Measurements from ENCODE around the gene MAP2K6.

Gene MAP2K6

DNA sequence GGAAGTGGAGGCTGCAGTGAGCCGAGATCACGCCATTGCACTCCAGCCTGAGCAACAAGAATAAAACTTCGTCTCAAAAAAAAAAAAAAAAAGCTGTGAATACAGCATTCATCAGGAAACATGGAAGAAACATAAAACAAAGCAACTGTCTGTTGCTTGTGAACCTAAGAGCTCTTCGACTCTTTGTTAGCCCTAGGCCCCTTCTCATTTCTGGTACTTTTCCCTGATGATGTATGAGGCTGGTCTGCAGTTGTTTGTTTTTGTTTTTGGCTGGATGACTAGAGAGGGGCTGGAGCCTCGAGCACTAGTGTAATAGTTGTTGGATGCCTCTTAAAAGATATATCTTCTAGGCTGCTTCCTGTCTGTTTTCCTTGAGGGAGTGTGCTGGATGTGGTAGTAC is 113.5 kb downstream of the MAP2K6 start:
- no peak for DNase-seq (ENCODE audit: low read depth in 4 of 4, low spot score in 1 of 4)

DNA sequence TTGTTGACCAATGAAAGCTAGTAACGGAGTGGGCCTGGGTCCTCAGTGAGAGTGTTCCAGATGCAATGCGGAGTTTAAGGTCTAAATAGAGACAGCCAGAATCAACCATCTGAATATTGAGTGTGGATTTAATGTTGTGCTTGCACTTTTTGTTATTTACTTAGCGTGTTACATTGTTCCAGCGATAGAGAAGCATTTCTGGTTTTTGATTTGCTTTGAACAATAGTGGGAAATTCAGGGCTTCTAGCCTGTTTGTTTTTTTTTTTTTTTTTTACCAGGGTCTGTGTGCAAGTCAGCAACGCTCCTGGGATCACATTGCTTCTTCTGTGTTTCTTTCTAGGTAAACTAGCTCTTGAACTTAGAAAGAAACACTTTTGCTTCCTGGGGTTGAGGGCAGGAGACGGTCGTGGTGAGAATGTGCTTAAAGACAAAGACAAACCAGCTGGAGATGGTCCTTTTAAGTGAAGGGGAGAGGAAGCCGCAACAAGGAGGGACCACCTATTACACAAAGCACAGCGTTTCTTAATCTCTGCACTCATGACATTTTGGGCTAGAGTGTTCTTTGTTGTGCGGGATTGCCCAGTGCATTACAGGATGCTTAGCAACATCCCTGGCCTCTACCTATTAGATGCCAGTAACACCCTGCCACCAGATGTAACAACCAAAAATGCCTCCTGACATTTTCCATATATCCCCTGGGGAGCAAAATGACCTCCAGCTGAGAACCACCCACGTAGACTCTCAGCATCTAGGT is 119.2 kb downstream of the MAP2K6 start:
- DNase-seq (ENCODE audit: low read depth in 4 of 4, low spot score in 1 of 4), result no peak

DNA sequence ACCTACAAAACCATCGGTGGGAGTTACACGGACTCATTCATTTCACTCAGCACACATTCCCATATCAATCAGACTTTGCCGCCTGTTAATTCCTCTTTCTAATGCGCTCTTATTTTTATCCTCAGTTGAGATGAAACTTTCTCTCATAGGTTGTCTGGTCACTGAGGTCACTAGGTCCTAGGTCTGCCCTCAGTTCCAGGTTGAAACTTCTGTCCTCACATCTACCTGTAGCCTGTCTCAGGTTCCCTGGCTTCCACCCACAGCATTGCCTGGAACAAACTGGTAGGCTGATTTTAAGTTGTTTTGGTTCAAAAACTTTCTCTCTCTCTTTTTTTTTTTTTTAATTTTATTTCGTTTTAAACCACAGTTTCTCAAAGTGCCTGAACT is 119.7 kb downstream of the MAP2K6 start:
- no peak for DNase-seq (ENCODE audit: low read depth in 4 of 4, low spot score in 1 of 4)

DNA sequence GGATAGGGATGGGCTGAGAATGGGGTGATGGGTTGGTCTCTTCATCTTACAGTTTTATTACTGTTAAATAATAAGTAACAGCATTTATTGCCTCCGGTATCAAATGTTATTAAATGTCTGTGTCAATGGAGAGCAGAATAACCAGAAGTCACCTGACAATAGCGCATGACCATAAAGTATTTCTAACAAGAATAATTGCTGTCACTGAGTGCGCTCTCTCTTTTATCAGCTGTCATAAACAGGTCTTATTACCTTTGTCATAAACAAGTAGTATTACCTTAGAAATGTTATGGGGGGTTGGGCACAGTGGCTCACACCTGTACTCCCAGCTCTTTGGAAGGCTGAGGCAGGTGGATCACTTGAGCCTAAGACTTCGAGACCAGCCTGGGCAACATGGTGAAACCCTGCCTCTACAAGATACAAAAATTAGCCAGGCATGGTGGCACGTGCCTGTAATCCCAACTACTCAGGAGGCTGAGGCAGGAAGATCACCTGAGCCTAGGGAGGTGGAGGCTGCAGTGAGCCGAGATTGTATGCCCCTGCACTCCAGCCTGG is 120.6 kb downstream of the MAP2K6 start:
- DNase-seq (ENCODE audit: low read depth in 4 of 4, low spot score in 1 of 4), result no peak

DNA sequence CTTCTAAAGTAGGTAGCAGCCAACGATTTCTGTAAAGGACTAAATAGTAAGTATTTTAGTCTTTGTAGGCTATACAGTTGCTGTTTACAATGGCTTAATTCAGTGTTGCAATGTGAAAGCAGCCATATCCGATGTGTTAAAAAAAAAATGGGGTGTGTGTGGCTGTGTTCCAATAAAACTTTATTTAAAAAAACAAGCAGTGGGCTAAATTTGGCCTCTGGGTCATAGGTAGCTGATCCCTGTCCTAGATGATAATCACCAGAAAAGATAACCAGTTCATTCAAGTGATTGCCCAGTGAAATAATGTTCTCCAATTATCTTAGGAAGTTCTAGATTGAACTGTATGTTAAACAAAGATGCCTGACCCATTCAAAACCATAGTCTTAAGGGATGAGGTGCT is 124.3 kb downstream of the MAP2K6 start:
- DNase-seq (ENCODE audit: low read depth in 4 of 4, low spot score in 1 of 4), result no peak

DNA sequence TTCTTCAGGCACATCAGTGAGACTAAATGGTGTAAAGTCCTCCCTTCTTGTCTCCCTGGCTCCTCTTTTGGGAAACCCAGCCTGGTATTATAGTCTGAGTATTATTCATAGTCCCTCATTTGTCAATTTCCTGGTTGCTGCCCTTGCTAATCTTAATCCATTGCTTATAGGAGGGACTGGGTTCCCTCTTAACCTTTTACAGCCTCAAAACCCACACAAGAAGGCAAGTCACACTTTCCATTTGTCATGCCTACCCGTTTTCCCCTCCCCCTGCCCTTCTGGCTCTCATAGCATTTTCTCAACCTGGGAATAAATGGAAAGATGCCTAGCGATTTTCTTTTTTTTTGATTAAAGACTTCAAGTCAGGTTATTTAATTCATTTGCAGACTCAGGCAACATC is 124.8 kb downstream of the MAP2K6 start:
- DNase-seq (ENCODE audit: low read depth in 4 of 4, low spot score in 1 of 4), result no peak

DNA sequence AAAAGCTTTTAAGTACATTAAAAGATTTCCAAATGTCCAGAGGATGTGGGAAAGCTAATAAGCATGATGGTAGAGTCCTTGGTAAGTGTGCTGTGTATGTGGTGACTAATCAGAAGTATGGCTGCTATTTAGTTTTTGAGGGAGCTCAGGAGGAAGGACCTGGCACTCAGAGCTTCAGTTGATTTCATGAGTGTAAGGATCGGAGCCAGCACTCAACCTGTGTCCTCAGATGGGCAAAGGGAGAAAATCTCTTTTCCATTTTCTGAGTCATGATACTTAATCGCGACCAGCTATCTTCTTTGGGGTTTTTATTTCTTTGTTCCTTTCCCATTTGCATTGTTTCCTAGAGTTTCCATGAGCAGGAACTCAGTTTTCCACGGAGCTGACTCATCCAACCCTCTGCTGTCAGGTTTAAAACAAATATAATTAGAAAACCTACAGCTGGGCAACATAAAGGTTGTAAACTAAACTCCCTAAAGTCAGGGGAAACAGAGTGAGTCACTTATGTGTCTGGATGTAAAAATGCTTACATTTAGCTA is 125.4 kb downstream of the MAP2K6 start:
- DNase-seq (ENCODE audit: low read depth in 4 of 4, low spot score in 1 of 4), result no peak

DNA sequence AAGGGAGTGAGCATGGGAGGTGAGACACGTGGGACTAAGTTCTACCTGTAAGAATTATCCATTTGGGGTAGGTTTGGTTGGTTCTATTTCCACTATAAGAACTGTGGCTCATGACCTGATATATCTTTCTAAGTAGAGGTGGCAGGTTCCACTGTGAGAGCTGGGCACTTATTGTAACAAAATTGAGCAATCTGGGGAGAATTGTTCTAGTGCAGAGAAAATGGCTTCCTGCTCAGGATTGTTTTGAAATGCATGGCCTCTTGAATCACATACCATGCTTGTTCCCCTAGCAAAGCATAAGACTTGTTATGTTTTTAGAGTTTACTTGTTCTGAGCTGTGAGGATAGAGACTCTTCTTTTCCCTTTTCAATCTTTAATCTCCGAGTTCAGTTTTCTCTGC is 125.9 kb downstream of the MAP2K6 start:
- DNase-seq (ENCODE audit: low read depth in 4 of 4, low spot score in 1 of 4), result no peak

DNA sequence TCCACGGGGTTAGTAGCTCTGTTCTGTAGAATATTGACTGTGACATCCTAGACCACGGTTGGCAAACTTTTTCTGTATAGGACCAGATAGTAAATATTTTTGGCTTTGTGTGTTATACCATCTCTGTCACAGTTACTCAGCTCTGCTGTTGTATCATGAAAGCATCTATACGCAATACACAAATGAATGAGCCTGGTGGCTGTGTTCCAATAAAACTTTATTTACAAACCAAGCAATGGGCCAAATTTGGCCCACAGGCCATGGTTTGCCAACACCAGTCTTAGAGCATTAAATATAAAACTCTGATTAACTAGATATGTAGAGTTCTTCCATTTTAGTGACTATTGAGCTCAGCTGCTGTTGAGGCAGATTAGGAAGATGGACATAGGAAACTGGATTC is 132.7 kb downstream of the MAP2K6 start:
- DNase-seq (ENCODE audit: low read depth in 4 of 4, low spot score in 1 of 4), result no peak

DNA sequence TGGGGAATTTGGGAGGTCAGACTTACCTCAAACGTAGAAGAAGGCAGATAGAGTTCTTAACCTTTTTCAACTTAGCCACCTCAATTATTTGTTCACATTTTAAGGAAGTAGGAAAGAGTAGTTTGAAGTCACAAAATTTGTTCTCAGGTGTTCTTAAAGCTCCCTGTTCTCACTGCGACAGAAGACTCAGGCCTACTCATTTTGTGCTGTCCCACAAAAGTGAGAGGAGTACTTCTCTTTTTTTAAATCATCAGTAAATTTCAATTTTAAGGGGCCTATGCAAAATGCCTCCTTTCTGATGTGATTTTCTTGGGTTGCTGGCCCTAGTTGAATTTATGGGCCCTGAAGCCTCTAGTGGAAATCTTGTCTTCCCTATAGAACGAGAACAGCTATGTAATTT is 133.4 kb downstream of the MAP2K6 start:
- no peak for DNase-seq (ENCODE audit: low read depth in 4 of 4, low spot score in 1 of 4)

DNA sequence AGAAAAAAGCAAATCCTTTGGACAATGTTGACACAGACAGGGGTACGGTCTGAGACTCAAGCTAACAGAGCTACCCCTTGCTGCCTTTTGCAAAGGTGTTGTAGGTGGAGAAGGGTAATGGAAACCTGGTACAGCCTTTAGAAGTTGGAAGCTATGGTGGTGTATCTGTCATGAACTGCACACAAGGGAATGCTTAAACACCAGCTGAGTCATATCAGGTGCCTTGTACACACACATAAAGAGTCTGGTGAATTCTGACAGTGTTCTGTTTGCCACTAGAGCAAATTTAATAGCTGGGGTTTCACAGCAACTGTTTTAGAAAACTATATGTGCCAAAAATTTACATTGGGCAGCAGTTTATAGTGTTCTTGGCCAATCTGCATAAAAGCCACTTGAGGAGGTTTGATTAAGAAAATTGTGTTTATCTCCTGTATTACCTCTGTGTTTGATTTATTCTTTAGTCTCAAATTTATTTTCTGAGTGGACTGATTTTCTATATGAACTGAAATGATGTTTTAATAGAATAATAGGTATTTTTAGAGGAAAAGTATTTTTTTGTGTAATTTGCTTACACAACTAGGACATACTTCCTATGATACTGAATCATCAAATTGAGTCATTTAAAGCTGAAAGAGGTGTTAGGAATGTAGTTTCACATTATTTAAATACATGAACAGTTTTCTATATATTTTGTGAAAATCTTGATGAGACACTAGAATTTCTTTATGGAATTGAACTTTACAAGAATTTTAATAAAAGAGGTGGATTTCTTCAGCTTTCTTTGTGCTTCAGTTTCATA is 136.9 kb downstream of the MAP2K6 start:
- no peak for DNase-seq (ENCODE audit: low read depth in 4 of 4, low spot score in 1 of 4)

DNA sequence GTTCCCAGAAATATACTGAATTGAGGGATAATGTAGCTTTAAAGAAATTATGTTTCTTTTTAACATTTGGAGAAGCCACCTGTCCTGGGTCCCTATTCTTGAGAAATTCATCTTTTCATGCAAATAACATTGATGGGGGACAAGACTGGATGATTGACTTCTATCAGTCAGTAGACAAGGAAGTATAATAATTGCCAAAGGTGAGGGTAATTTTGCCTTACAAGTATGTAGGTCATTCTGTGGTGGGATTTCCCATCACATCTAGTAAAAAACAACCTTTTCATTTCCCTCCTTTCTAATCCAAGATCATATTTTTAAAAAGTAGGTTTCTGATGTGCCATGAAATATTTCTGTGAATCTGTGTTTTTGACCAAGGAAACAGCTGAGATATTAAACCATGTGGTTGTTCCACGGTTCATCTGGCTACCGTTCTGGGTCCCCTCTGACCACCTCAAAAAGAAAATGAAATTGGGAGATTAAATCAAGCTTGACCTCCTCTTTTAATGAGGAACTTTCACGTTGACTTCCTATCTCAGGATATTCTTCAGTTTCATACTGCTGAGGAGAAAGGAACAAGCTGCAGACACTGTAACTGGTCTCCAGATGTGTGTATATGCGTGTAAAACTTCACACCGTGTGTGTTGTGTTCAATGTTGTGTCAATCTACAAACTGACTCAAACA is 138.6 kb downstream of the MAP2K6 start:
- no peak for DNase-seq (ENCODE audit: low read depth in 4 of 4, low spot score in 1 of 4)

DNA sequence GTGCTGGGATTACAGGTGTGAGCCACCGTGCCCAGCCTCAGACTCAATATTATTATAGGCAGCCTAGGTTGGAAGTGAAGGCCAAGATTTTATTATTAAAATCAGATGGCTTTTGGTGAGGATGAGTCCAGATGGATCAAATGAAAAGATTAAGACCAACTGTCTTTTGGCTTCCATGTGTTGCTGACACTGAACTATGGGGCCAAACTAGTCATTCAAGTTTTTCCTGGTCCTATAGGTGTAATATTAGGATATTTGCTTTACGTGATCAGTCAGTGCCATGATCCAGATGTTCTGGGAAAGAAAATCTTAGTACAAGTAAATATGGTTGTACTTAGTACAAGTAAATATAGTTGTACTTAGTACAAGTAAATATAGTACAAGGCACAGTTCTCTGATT is 140.6 kb downstream of the MAP2K6 start:
- no peak for DNase-seq (ENCODE audit: low read depth in 4 of 4, low spot score in 1 of 4)

DNA sequence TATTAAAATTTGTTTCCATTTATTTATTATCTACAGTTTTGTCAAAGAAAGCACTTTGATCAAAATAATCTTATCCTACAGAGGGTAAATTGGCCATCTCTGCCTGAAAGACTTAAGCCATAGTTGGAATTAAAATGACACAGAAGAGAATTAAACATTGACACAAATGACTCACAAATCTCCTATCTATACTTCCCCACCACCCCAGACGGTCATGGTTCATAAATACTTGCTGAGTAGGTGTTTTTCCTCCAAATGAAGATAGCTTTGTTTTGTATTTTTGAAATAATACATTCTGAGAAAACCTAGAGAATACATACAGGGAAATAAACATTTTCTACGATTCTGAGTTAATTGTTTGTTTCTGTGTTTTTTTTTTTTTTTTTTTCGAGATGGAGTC is 142.8 kb downstream of the MAP2K6 start:
- no peak for DNase-seq (ENCODE audit: low read depth in 4 of 4, low spot score in 1 of 4)

DNA sequence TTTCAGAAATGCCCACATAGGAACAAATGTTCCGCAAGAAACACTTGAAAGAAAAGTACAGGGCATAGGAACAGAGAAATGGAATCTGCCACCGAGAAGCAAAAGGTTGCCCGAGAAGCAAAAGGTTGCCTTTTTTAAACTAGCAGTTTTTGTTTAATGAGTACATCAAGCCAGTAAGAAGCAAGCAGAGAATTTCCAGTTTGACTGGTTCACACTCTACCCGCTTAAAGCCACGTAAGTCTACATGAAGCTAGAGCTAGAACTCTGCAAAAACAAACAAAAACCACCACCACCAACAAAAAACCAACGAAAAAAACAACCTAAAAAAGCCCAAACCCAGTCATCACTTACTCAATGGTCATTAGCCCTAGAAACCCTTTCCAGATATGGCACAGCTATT is 144.3 kb downstream of the MAP2K6 start:
- DNase-seq (ENCODE audit: low read depth in 4 of 4, low spot score in 1 of 4), result no peak

DNA sequence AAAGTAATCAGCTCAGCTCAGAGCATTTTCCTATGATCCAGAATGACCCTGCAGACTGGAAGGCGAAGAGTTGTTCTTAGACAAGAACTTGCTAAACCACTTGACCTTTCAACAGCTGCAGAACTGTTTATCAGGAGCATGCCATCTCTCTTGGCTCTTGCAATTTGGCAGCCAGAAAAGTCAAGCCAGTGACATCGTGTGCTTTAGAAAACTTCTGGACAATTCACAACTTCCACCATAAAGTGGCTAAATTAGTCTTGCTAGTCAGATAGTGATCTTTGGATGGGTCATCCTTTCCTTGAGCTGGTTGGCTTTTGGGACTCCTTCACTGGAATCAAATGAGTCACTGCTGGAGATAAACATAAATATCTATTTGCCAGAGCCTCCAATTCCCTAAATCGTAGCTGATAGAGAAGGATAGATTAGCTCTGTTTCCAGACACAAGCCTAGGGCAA is 146.5 kb downstream of the MAP2K6 start:
- DNase-seq (ENCODE audit: low read depth in 4 of 4, low spot score in 1 of 4), result no peak

DNA sequence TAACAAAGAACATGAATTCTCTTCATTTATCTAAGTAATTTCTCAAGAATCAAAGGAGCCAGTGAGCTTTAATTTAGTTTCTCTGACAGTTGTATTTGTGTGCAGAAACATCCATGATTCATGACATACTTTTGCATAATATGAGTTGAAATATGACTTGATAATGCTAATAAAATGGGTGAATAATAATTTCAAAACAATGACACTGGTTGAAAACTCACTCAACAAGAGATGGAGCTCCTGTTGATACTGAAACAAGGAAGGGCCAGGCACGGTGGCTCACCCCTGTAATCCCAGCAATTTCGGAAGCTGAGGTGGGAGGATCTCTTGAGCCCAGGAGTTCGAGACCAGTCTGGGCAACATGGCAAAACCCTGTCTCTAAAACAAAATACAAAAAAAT is 147.0 kb downstream of the MAP2K6 start:
- DNase-seq (ENCODE audit: low read depth in 4 of 4, low spot score in 1 of 4), result no peak

DNA sequence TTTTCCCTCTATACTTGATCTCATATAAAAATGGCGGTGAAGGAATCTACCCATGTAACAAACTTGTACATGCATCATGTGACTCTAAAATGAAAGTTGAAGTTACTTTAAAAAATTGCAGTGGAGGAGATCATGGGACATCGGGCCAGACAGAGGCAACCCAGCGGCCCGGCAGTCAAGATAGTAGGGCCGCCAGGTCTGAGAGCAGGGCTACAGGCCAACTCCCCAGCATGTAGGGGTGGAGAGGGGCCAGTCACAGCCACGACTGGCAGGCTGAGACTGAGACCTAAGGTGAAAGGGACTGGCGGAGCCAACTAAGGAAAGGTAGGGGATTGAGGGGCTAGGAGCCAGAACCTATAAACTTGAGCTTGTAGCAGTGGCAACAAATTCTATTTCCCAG is 150.9 kb downstream of the MAP2K6 start:
- DNase-seq (ENCODE audit: low read depth in 4 of 4, low spot score in 1 of 4), result no peak

DNA sequence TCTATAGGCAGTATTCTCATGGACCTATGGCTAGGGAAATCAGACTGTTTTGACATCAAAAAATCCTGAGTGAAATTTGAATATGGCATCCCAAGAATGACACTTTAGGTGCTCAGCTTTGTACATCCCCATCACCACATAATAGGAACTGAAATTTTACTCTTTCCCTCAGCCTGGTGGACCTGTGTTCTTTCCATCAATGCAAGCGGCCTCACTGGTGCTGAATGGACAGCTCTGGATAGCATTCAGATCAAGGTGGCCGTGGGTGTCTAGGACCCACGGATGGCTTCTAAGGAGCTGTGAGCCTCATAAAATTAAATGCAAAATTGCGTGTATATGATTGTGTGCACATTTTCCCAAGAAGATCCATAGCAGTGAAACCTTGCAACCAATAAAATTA is 152.6 kb downstream of the MAP2K6 start:
- no peak for DNase-seq (ENCODE audit: low read depth in 4 of 4, low spot score in 1 of 4)

DNA sequence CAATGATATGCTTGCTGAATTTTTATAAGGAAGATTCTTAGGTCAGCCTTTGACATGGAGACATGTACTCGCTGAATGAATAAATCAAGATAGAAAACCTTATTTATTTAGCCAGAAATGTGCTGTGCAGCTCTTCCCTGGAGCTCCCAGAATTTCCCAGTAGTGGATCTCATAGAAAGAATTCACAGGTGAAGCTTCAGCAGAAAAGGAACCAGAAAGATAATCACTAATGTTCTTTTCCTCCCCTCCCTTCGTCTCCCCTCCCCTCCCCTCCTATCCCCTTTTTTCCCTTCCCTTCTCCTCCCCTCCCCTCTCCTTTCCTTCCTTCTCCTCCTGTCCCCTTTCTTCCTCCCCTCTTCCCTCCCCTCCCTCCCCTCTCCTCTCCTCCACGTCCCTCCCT is 158.2 kb downstream of the MAP2K6 start:
- DNase-seq (ENCODE audit: low read depth in 4 of 4, low spot score in 1 of 4), result no peak

DNA sequence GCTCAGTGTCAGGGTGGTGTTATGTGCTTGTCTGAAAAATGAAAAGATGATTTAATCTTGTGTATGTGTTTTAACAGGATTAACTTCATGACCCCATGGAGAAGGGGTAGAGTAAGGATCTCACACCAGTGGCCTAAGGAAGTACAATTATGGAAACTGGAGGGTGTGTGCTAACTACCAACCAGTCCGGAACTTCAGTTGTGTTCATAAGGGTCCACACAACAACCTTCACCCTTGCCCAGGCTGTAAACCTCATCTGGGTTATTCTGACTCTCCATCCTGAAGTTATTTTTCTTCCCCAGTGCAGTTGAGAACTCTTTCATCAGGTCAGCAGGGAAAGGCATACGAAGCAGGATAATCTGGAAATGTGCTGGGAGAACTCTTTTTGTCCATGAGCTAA is 158.9 kb downstream of the MAP2K6 start:
- DNase-seq (ENCODE audit: low read depth in 4 of 4, low spot score in 1 of 4), result no peak
